Cardiac muscle cell (in vitro differentiated cells and primary cell): Measurements from ENCODE around the gene ATP8A2. TPM values are rescaled to one million over a fixed set of nuclear protein-coding genes. Genes with fewer than 3 reads are reported as not detected.

Source experiments
- DNase-seq, 2 donors: peaks; one replicate each; pipeline versions ENCODE4 v3.0.0 to v3.0.0-alpha.2; 2010 to 2017; ENCODE audit warnings: low read depth in 1 of 2, low spot score in 1 of 2
- H3K27ac ChIP-seq: fragments of 200-600 bp; sonication (generic); 2 replicates; pipeline ENCODE4 v1.5.1; 2016
- H3K27me3 ChIP-seq: fragments of 200-600 bp; sonication (generic); 2 replicates; pipeline ENCODE4 v1.6.0; 2016; ENCODE audit warnings: control low read depth
- H3K36me3 ChIP-seq: fragments of 200-600 bp; sonication (generic); 2 replicates; pipeline ENCODE4 v1.5.1; 2016; ENCODE audit warnings: control low read depth
- H3K4me1 ChIP-seq: fragments of 200-600 bp; sonication (generic); 2 replicates; pipeline ENCODE4 v1.8.1; 2017; ENCODE audit warnings: low read depth, mild to moderate bottlenecking, mixed run types
- H3K4me3 ChIP-seq: fragments of 200-600 bp; sonication (generic); 2 replicates; pipeline ENCODE4 v1.5.1; 2016; ENCODE audit warnings: mild to moderate bottlenecking
- H3K9me3 ChIP-seq: fragments of 200-600 bp; sonication (generic); 2 replicates; pipeline ENCODE4 v1.5.1; 2017; ENCODE audit warnings: low read depth, mild to moderate bottlenecking, control low read depth
- polyA plus RNA-seq: library from polyadenylated mRNA; unstranded; fragments of >200 nt; fragmentation: Nextera tagmentation; extraction: Ambion mirVana; gene quantifications from 2 replicates; pipeline ENCODE4 v1.2.1, GENCODE V29; 2016
- total RNA-seq: library from RNA; depleted of rRNA; stranded (reverse); fragments of >200 nt; gene quantifications from 2 replicates; pipeline ENCODE4 v1.2.3, GENCODE V29; 2016
- TF ChIP-seq, protein P1 (sequence below): IDR thresholded peaks from 2 replicates; pipeline ENCODE4 v1.5.1; 2012; ENCODE audit warnings: low read depth, mild to moderate bottlenecking, low read length

Gene ATP8A2
- total and polyA plus RNA-seq, 2 experiments from 2014 or later = 0.86 to 0.89 TPM

DNA sequence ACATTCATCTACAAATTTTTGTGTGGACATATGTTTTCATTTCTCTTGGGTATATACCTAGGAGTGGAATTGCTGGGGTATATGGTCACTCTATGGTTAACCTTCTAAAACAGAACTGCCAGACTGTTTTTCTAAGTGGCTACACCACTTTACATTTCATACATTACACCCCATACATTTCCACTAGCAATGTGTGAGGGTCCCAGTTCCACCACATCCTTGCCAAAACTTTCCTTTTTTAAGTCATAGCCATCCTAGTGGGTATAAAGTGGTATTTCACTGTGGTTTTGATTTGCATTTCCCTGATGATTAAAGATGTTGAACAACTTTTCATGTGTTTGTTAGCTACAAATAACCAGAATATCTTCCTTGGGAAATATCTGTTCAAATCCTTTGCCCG lies 344.0 kb downstream of the ATP8A2 start:
- Histone ChIP-seq H3K36me3 (no peaks in the 10 kb centered on the region), H3K9me3 (no peaks in the 10 kb centered on the region), H3K27me3 (no peaks in the 10 kb centered on the region), H3K27ac (no peak overlapping the region), H3K4me1 (no peaks in the 10 kb centered on the region), H3K4me3 (no peak overlapping the region)
- DNase-seq = no peak
- TF ChIP-seq, protein P1, sequence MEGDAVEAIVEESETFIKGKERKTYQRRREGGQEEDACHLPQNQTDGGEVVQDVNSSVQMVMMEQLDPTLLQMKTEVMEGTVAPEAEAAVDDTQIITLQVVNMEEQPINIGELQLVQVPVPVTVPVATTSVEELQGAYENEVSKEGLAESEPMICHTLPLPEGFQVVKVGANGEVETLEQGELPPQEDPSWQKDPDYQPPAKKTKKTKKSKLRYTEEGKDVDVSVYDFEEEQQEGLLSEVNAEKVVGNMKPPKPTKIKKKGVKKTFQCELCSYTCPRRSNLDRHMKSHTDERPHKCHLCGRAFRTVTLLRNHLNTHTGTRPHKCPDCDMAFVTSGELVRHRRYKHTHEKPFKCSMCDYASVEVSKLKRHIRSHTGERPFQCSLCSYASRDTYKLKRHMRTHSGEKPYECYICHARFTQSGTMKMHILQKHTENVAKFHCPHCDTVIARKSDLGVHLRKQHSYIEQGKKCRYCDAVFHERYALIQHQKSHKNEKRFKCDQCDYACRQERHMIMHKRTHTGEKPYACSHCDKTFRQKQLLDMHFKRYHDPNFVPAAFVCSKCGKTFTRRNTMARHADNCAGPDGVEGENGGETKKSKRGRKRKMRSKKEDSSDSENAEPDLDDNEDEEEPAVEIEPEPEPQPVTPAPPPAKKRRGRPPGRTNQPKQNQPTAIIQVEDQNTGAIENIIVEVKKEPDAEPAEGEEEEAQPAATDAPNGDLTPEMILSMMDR = no peak

DNA sequence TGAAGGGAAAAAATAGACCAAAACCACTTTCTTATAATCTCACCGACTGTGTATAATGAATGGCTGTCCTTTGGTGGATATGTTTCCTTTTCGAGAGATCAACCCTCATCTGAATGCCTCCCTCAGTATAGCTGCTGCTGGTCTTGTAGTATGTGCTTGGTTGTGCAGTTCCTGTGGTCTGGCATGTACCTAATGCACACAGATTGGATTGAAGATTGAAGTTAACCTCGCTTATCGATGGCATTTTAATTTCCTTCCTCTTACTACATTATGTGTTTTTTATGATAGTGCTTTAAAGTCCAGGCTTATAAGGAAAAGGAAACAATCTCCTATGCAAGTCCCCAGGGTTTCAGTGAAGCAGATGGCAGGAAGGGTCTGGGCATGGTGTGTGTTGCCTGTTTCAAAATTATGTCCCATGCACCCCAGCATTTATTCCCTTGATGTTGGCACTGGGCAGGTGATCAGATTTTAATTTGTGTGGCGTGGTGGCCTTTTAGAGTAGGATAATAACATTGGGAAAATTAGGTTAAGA lies 346.0 kb downstream of the ATP8A2 start:
- no peak for DNase-seq
- Histone ChIP-seq H3K9me3 (no peaks in the 10 kb centered on the region), H3K36me3 (no peaks in the 10 kb centered on the region), H3K27ac (no peak overlapping the region), H3K4me1 (no peaks in the 10 kb centered on the region), H3K4me3 (no peak overlapping the region), H3K27me3 (no peaks in the 10 kb centered on the region)
- TF ChIP-seq, protein P1 = no peak

DNA sequence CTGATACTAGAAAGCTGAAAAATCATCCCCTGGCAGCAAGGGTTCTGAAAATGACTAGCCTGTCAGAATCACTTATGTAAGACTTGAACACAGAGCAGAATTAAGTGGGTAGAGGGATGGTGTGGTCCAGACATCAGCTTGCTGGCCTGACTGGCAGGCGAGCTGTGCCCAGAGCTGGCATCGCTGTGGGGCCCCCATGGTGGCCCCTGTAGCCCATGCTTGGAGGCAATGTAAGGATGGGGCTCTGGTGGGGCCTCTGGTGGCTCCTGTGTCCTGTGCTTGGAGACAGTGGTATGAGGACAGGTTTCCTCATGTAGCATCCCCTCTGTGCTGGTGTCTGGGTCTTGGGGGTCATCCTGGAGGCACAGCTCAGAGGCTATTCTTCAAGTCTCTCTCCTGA lies 347.9 kb downstream of the ATP8A2 start:
- no peaks in the 10 kb centered on the region for H3K36me3 ChIP-seq
- H3K9me3 ChIP-seq = no peaks in the 10 kb centered on the region
- H3K4me1 ChIP-seq = no peaks in the 10 kb centered on the region
- no peak overlapping the region for H3K4me3 ChIP-seq
- no peak overlapping the region for H3K27ac ChIP-seq
- TF ChIP-seq, protein P1 = no peak
- H3K27me3 ChIP-seq = no peaks in the 10 kb centered on the region
- no peak for DNase-seq

DNA sequence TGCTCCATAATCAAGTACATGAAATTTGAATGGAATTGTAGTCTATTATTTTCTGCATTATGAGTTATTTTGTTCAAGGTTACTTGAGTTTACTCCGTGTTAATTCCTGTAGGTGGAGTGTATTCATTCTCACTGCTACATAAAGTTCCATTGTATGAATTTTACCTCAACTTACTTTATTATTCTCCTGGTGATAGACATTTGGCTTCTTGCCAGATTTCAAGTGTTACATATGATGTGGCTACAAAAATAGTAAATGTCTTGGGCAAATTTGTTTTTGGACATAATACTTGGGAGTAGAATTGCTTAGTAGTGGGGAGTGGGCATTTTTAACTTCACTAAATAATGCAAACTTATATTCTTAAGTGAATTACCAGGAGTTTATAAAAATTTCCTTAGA lies 351.1 kb downstream of the ATP8A2 start:
- TF ChIP-seq, protein P1 = no peak
- H3K4me3 ChIP-seq = no peak overlapping the region
- H3K9me3 ChIP-seq = no peaks in the 10 kb centered on the region
- H3K27ac ChIP-seq = no peak overlapping the region
- H3K27me3 ChIP-seq = no peaks in the 10 kb centered on the region
- H3K36me3 ChIP-seq = no peaks in the 10 kb centered on the region
- no peak for DNase-seq
- H3K4me1 ChIP-seq = no peaks in the 10 kb centered on the region

DNA sequence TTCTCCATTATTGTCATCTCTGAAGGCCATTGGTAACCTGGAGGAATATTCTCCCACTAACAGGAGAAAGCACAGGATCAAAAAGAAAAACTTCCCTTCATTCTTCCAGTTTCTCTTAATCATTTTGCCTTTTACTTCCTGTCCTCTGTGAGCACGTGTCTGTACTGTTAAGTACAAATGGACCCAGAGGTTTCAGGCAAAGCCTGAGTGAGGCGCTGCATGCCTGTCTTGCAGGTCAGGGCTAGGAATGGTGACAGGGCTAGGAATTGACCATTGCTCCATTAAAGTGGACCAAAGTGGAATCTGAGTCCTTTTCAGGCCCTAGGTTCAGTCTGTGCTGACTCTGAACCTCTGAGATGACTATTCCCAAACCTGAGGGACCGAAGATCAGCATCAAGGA lies 353.3 kb downstream of the ATP8A2 start:
- no peak for DNase-seq
- Histone ChIP-seq H3K9me3 (no peaks in the 10 kb centered on the region), H3K27me3 (no peaks in the 10 kb centered on the region), H3K36me3 (no peaks in the 10 kb centered on the region), H3K27ac (no peak overlapping the region), H3K4me1 (no peaks in the 10 kb centered on the region), H3K4me3 (no peak overlapping the region)
- TF ChIP-seq, protein P1 = no peak

GRCh38 chr13:25727250-25727649 lies 355.5 kb downstream of the ATP8A2 start:
- Histone ChIP-seq H3K4me3 (no peak overlapping the region), H3K36me3 (no peaks in the 10 kb centered on the region), H3K4me1 (no peaks in the 10 kb centered on the region), H3K9me3 (no peaks in the 10 kb centered on the region), H3K27ac (no peak overlapping the region), H3K27me3 (no peaks in the 10 kb centered on the region)
- TF ChIP-seq, protein P1 = no peak
- no peak for DNase-seq
